Immature natural killer cell (primary cell): ENCODE data around the gene EMP3. TPM values are rescaled to one million over a fixed set of nuclear protein-coding genes. Genes with fewer than 3 reads are reported as not detected.
A peak's percentile ranks its signal among the peaks of the same experiment; 100 is the strongest.

Experiments
- DNase-seq, 3 donors: peaks; one replicate each; pipeline ENCODE4 v3.0.0; 2022; ENCODE audit warnings: mixed read lengths in 1 of 3
- H3K27ac Mint-ChIP-seq, 6 donors: one replicate each; pipeline ENCODE4 v1.8.0; 2020; ENCODE audit warnings: mixed read lengths in 6 of 6, mild to moderate bottlenecking in 5 of 6, inconsistent platforms in 4 of 6, moderate library complexity in 3 of 6
- H3K27me3 Mint-ChIP-seq, 3 donors: one replicate each; pipeline ENCODE4 v1.8.0; 2020 to 2021; ENCODE audit warnings: low read depth in 3 of 3, mild to moderate bottlenecking in 3 of 3, mixed read lengths in 3 of 3, moderate library complexity in 3 of 3, inconsistent platforms in 1 of 3
- H3K36me3 Mint-ChIP-seq, 3 donors: one replicate each; pipeline ENCODE4 v1.8.0; 2020; ENCODE audit warnings: mixed read lengths in 3 of 3, inconsistent platforms in 2 of 3, mild to moderate bottlenecking in 2 of 3
- H3K4me1 Mint-ChIP-seq, 2 donors: one replicate each; pipeline ENCODE4 v1.8.0; 2020; ENCODE audit warnings: inconsistent platforms in 2 of 2, mild to moderate bottlenecking in 2 of 2, mixed read lengths in 2 of 2, moderate library complexity in 1 of 2
- H3K4me3 Mint-ChIP-seq, 5 donors: one replicate each; pipeline ENCODE4 v1.8.0; 2020; ENCODE audit warnings: mild to moderate bottlenecking in 5 of 5, mixed read lengths in 5 of 5, inconsistent platforms in 3 of 5, moderate library complexity in 3 of 5
- H3K9me3 Mint-ChIP-seq, 6 donors: one replicate each; pipeline ENCODE4 v1.8.0; 2020; ENCODE audit warnings: mild to moderate bottlenecking in 6 of 6, mixed read lengths in 6 of 6, inconsistent platforms in 4 of 6, moderate library complexity in 3 of 6
- polyA plus RNA-seq, 3 donors: library from polyadenylated mRNA; unstranded; fragments of 300-500 nt; fragmentation: Illumina TruSeq; gene quantifications; one replicate each; pipeline ENCODE4 v1.2.3, GENCODE V29; 2021

Gene EMP3
- polyA plus RNA-seq, 3 donors from 2014 or later = 994 to 1,311 (median 1,000) TPM

GRCh38 chr19:48344892-48345291 lies 19.5 kb downstream of the EMP3 start:
- H3K36me3 Mint-ChIP-seq = peaks cover 0 to 4% (median 4%) of the 10 kb centered on the region in 3 donors
- no peaks in the 10 kb centered on the region for H3K9me3 Mint-ChIP-seq
- peaks cover 0 to 3% (median 2%) of the 10 kb centered on the region in 3 donors for H3K27me3 Mint-ChIP-seq
- no peaks in the 10 kb centered on the region for H3K4me1 Mint-ChIP-seq
- no peak for DNase-seq
- H3K27ac Mint-ChIP-seq = no peak overlapping the region
- no peak overlapping the region for H3K4me3 Mint-ChIP-seq

- H3K4me1 Mint-ChIP-seq = no peaks in the 10 kb centered on the region
- H3K27ac Mint-ChIP-seq = no peak overlapping the region
- peaks cover 0 to 3% (median 3%) of the 10 kb centered on the region in 3 donors for H3K27me3 Mint-ChIP-seq
- DNase-seq = no peak
- H3K36me3 Mint-ChIP-seq = peaks cover 0 to 4% (median 4%) of the 10 kb centered on the region in 3 donors
- no peak overlapping the region for H3K4me3 Mint-ChIP-seq
- no peaks in the 10 kb centered on the region for H3K9me3 Mint-ChIP-seq
Observed at GRCh38 chr19:48346191-48346590, 20.8 kb downstream of the EMP3 start.

DNA sequence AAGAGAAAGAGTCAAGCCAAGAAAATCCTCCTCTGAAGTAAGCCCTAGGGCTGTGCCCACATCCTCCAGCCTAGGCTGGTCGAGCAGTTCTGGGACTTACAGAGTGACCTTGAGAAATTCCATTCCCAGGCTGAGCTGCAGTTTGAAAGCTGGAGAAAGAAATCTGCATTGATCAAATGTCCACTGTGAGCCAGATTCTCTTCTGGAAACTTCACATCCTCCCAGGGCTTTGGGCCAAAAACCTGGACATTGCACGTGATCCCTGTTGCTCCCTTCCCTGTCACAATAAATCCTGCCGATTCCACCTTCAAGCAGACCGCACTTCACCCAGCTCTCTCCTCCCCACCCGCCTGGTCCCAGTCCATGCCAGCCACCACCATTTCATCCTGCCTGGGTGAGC lies 22.7 kb downstream of the EMP3 start:
- DNase-seq = no peak
- H3K36me3 Mint-ChIP-seq = peaks cover 0 to 4% (median 4%) of the 10 kb centered on the region in 3 donors
- H3K4me3 Mint-ChIP-seq = no peak overlapping the region
- peaks cover 0 to 3% (median 3%) of the 10 kb centered on the region in 3 donors for H3K27me3 Mint-ChIP-seq
- H3K27ac Mint-ChIP-seq = peak overlapping the region in 1 of 6 donors; percentile 2
- no peaks in the 10 kb centered on the region for H3K9me3 Mint-ChIP-seq
- H3K4me1 Mint-ChIP-seq = no peaks in the 10 kb centered on the region

GRCh38 chr19:48348737-48349136 lies 23.4 kb downstream of the EMP3 start:
- H3K4me1 Mint-ChIP-seq = no peaks in the 10 kb centered on the region
- H3K27ac Mint-ChIP-seq = no peak overlapping the region
- H3K4me3 Mint-ChIP-seq = no peak overlapping the region
- no peak for DNase-seq
- peaks cover 0 to 3% (median 3%) of the 10 kb centered on the region in 3 donors for H3K27me3 Mint-ChIP-seq
- H3K36me3 Mint-ChIP-seq = peaks cover 0 to 4% (median 4%) of the 10 kb centered on the region in 3 donors
- no peaks in the 10 kb centered on the region for H3K9me3 Mint-ChIP-seq

GRCh38 chr19:48350856-48351255 lies 25.5 kb downstream of the EMP3 start:
- Mint-ChIP-seq H3K36me3 (peaks cover 0 to 4% (median 4%) of the 10 kb centered on the region in 3 donors), H3K9me3 (no peaks in the 10 kb centered on the region), H3K27me3 (peaks cover 0 to 3% (median 3%) of the 10 kb centered on the region in 3 donors), H3K4me3 (no peak overlapping the region), H3K27ac (no peak overlapping the region), H3K4me1 (no peaks in the 10 kb centered on the region)
- DNase-seq = no peak

DNA sequence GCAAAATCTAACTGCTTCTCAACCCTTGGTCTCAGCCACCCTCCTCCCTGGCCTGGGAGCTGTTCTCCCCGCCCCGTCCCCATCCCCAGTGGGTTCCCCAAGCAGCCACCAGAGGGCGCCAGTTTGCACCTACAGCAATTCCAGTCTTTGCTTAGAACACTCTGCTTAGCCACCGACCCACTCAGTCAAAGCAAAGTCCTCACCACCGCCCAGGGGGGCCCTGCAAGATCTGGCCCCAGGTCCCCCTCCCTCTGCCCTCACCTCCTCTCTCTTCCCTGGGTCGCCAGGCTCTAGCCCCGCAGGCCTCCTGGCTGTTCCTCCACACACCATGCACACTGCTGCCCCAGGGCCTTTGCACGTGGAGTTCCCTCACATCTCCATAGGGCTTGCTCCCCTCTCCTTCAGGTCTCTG lies 26.0 kb downstream of the EMP3 start:
- H3K9me3 Mint-ChIP-seq = no peaks in the 10 kb centered on the region
- H3K27ac Mint-ChIP-seq = no peak overlapping the region
- H3K4me1 Mint-ChIP-seq = no peaks in the 10 kb centered on the region
- peak; percentile 64 to 70 (median 65) for DNase-seq
- H3K36me3 Mint-ChIP-seq = peaks cover 0 to 4% (median 4%) of the 10 kb centered on the region in 3 donors
- H3K4me3 Mint-ChIP-seq = no peak overlapping the region
- peaks cover 0 to 3% (median 0%) of the 10 kb centered on the region in 3 donors for H3K27me3 Mint-ChIP-seq

GRCh38 chr19:48353677-48354076 lies 28.3 kb downstream of the EMP3 start:
- no peak for DNase-seq
- Mint-ChIP-seq H3K4me1 (no peaks in the 10 kb centered on the region), H3K27me3 (peaks cover 0 to 2% (median 0%) of the 10 kb centered on the region in 3 donors), H3K9me3 (no peaks in the 10 kb centered on the region), H3K27ac (no peak overlapping the region), H3K4me3 (no peak overlapping the region), H3K36me3 (peaks cover 0 to 5% (median 0%) of the 10 kb centered on the region in 3 donors)

DNA sequence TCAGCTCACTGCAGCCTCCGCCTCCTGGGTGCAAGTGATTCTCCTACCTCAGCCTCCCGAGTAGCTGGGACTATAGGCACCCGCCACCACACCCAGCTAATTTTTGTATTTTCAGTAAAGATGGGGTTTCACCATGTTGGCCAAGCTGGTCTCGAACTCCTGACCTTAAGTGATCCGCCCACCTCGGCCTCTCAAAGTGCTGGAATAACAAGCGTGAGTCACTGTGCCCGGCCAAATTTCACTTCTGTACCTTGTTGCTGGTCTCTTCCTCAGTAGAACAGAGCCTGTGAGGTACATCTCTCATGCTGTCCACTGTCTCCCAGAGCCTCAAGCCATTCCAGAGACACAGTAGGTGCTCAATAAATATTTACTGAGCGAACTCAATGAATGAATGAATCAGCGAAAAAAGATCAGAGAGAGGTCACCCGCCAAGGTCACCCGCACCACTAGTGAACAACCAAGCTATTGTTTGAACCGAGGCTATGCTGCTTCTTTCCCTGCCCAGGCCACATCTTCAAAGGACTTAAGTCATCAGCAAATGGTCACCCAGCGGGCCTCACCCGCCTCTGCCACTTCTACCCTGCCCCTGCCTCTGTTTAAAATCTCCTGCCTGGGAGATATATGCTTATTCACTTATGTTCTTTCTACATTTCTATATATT lies 29.1 kb downstream of the EMP3 start:
- peaks cover 0 to 6% (median 0%) of the 10 kb centered on the region in 3 donors for H3K36me3 Mint-ChIP-seq
- no peaks in the 10 kb centered on the region for H3K9me3 Mint-ChIP-seq
- no peak for DNase-seq
- H3K4me3 Mint-ChIP-seq = no peak overlapping the region
- peaks cover 0 to 2% (median 0%) of the 10 kb centered on the region in 3 donors for H3K27me3 Mint-ChIP-seq
- H3K4me1 Mint-ChIP-seq = no peaks in the 10 kb centered on the region
- peak overlapping the region in 1 of 6 donors; percentile 22 for H3K27ac Mint-ChIP-seq

DNA sequence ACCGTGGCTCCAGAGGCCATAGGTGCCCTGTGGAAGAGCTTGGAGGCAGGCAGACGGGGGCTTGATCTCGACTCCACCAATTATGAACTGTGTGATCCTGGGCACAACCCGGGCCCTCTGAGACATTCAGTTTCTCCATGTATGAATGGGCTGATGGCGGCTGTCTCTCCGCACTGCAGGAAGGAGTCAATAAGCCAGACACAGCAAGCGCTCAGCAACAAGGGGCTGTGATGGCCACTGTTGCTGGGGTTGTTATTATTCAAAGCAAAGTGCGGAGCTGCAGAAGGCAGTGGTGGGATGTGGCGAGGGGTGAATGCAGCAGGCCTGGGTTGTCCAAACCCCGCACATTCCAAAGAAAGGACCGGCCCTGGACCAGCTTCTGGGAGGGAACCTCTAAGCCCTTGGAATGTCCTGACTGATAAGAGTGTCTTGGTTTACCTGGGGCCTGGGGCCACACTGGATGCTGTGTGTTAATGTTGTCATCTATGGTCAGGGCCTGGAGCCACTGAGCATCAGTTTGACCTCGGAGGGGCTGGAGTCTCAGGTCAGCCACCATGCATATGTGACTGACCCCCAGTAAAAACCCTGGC lies 30.1 kb downstream of the EMP3 start:
- no peaks in the 10 kb centered on the region for H3K4me1 Mint-ChIP-seq
- H3K27me3 Mint-ChIP-seq = peaks cover 0 to 2% (median 0%) of the 10 kb centered on the region in 3 donors
- no peaks in the 10 kb centered on the region for H3K9me3 Mint-ChIP-seq
- no peak overlapping the region for H3K4me3 Mint-ChIP-seq
- no peak for DNase-seq
- no peak overlapping the region for H3K27ac Mint-ChIP-seq
- peaks cover 0 to 6% (median 0%) of the 10 kb centered on the region in 3 donors for H3K36me3 Mint-ChIP-seq

- H3K27ac Mint-ChIP-seq = no peak overlapping the region
- H3K9me3 Mint-ChIP-seq = no peaks in the 10 kb centered on the region
- peaks cover 7 to 13% of the 10 kb centered on the region in 2 donors for H3K4me1 Mint-ChIP-seq
- H3K27me3 Mint-ChIP-seq = peaks cover 4 to 7% (median 5%) of the 10 kb centered on the region in 3 donors
- no peak for DNase-seq
- peaks cover 0 to 6% (median 0%) of the 10 kb centered on the region in 3 donors for H3K36me3 Mint-ChIP-seq
- no peak overlapping the region for H3K4me3 Mint-ChIP-seq
Observed at GRCh38 chr19:48359123-48359522, 33.8 kb downstream of the EMP3 start.

DNA sequence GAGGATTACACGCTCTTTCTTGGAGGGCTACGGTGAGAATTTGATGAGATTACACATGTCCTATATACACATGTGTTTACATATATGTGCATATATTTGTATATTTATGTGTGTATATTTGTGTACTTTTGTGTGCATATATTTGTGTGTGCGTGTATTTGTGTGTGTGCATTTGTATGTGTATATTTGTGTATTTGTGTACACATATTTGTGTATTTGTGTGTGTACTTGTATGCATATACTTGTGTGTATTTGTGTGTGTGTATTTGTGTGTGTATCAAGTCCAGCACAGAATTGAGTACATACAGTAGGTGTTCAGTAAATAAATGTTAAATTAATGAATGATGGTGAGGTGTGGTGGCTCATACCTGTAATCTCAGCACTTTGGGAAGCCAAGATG lies 36.6 kb downstream of the EMP3 start:
- H3K4me3 Mint-ChIP-seq = peak overlapping the region in 4 of 5 donors; percentile 15 to 44 (median 28)
- peak overlapping the region in 1 of 6 donors; percentile 34 for H3K27ac Mint-ChIP-seq
- peaks cover 0 to 6% (median 0%) of the 10 kb centered on the region in 3 donors for H3K36me3 Mint-ChIP-seq
- H3K4me1 Mint-ChIP-seq = peaks cover 12 to 18% of the 10 kb centered on the region in 2 donors
- no peak for DNase-seq
- H3K27me3 Mint-ChIP-seq = peaks cover 5 to 9% (median 8%) of the 10 kb centered on the region in 3 donors
- H3K9me3 Mint-ChIP-seq = no peaks in the 10 kb centered on the region

DNA sequence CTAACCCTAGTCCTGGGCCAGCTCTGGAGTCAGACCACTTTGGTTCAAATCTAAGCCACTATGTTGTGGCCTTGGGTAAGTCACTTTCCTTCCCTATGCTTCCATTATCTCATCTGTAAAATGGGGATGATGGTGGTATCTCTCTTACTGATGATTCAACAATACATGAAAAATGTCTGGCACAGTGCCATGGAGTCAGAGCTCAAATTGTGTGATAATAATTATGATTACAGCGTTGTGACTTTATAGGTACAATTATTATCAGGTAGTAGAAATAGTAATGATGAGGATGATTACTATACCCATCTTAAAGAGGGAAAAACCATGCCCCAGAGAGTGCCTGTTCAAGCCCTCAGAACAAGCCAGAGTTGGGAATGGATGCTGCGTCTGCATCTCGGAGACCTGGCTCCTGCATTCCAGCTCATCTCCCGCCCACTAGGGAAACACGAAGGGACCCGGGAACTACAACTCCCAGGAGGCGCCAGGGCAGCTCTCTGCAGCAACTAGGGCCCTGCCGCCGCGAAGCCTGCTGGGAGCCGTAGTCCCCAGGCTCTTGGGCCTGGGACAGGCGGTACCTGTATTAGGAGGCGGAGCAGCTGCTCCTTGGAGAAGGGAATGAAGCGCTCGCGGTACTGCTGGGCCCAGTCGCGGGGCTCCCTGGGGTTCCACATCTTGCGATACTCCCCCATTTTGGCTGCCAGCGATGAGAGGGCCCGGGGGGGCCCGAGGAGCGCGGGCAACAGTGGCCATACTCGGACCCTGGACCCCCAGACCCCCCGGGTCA lies 37.6 kb downstream of the EMP3 start:
- Mint-ChIP-seq H3K36me3 (peaks cover 0 to 6% (median 0%) of the 10 kb centered on the region in 3 donors), H3K4me1 (peaks cover 12 to 18% of the 10 kb centered on the region in 2 donors), H3K4me3 (peak overlapping the region; percentile 88 to 94 (median 90)), H3K27ac (peak overlapping the region; percentile 81 to 94 (median 86)), H3K9me3 (no peaks in the 10 kb centered on the region), H3K27me3 (peaks cover 5 to 9% (median 8%) of the 10 kb centered on the region in 3 donors)
- peak; percentile 79 to 82 (median 81) for DNase-seq

- Mint-ChIP-seq H3K4me1 (peaks cover 12 to 18% of the 10 kb centered on the region in 2 donors), H3K27me3 (peaks cover 5 to 9% (median 8%) of the 10 kb centered on the region in 3 donors), H3K27ac (peak overlapping the region; percentile 81 to 96 (median 92)), H3K9me3 (no peaks in the 10 kb centered on the region), H3K36me3 (peaks cover 0 to 4% (median 0%) of the 10 kb centered on the region in 3 donors), H3K4me3 (peak overlapping the region; percentile 88 to 94 (median 90))
- DNase-seq = no peak
Observed at GRCh38 chr19:48363500-48363809, 38.1 kb downstream of the EMP3 start.
